IMR-90 (cell line): ENCODE data around the gene ARHGEF4. TPM values are rescaled to one million over a fixed set of nuclear protein-coding genes. Genes with fewer than 3 reads are reported as not detected.

Experiments
- ATAC-seq: fragments of 200-7000 bp; cut with Tn5 transposase; 2 replicates; pipeline ENCODE4 v1.9.1; 2020; ENCODE audit warnings: low read depth, mild to moderate bottlenecking, moderate library complexity
- BruUV-seq: library from RNA; stranded (reverse); fragments of 400-500 nt; replicated peaks from 2 replicates; lab custom pipeline; 2021; lab: Mats Ljungman, UMichigan
- CTCF ChIA-PET: fragments of 300-600 bp; formaldehyde crosslinking; extraction: SDS; loops from one replicate; lab custom pipeline; 2021; ENCODE audit warnings: antibody characterized with exemption; lab: Yijun Ruan, JAX
- POLR2A ChIA-PET: fragments of 300-600 bp; sonication (Branson Sonifier 250); formaldehyde crosslinking; loops from one replicate; lab custom pipeline; 2022; ENCODE audit warnings: antibody characterized with exemption; ENCODE audit not compliant: unreplicated experiment; lab: Charles Lee
- DNase-seq: peaks from one replicate; pipeline ENCODE4 v3.0.0; 2013
- H2AFZ ChIP-seq: replicated peaks from 2 replicates; pipeline ENCODE3; 2013; ENCODE audit warnings: low read length, mild to moderate bottlenecking; ENCODE audit not compliant: poor library complexity
- H2AK5ac ChIP-seq: 2 replicates; pipeline ENCODE4 v1.6.1; 2013; ENCODE audit warnings: low read depth, low read length, inconsistent platforms
- H2AK9ac ChIP-seq: replicated peaks from 2 replicates; pipeline ENCODE3; 2013; ENCODE audit warnings: mild to moderate bottlenecking, low read depth, low read length, moderate library complexity; ENCODE audit not compliant: poor library complexity
- H2BK120ac ChIP-seq: 2 replicates; pipeline ENCODE4 v1.6.1; 2013; ENCODE audit warnings: low read depth, low read length, inconsistent platforms
- H2BK15ac ChIP-seq: 3 replicates; pipeline ENCODE4 v1.6.1; 2013; ENCODE audit warnings: low read depth, low read length, inconsistent platforms
- H2BK20ac ChIP-seq: 2 replicates; pipeline ENCODE4 v1.6.1; 2013; ENCODE audit warnings: low read depth, mild to moderate bottlenecking, inconsistent platforms, low read length, moderate library complexity
- H2BK5ac ChIP-seq: 2 replicates; pipeline ENCODE4 v1.6.1; 2013; ENCODE audit warnings: mild to moderate bottlenecking, low read depth, low read length, inconsistent platforms; ENCODE audit not compliant: poor library complexity, severe bottlenecking
- H3K14ac ChIP-seq: replicated peaks from 2 replicates; pipeline ENCODE4 v1.6.1; 2013; ENCODE audit warnings: low read depth, low read length, inconsistent platforms
- H3K18ac ChIP-seq: 2 replicates; pipeline ENCODE4 v1.6.1; 2013; ENCODE audit warnings: low read depth, low read length, control low read depth
- H3K23ac ChIP-seq: 2 replicates; pipeline ENCODE4 v1.6.1; 2013; ENCODE audit warnings: low read depth, low read length, inconsistent platforms
- H3K27ac ChIP-seq: 2 replicates; pipeline ENCODE4 v1.5.1; 2013; ENCODE audit warnings: mild to moderate bottlenecking, control low read depth, low read length; ENCODE audit not compliant: insufficient read depth
- H3K27me3 ChIP-seq: 2 replicates; pipeline ENCODE4 v1.6.1; 2013; ENCODE audit warnings: low read length; ENCODE audit not compliant: control insufficient read depth, insufficient read depth
- H3K36me3 ChIP-seq: 2 replicates; pipeline ENCODE4 v1.6.1; 2013; ENCODE audit warnings: low read length, mixed read lengths; ENCODE audit not compliant: control insufficient read depth, insufficient read depth
- H3K4ac ChIP-seq: 2 replicates; pipeline ENCODE4 v1.6.1; 2013; ENCODE audit warnings: low read depth, low read length, inconsistent platforms
- H3K4me1 ChIP-seq: 2 replicates; pipeline ENCODE4 v1.6.1; 2013; ENCODE audit warnings: low read length, mixed read lengths; ENCODE audit not compliant: control insufficient read depth, insufficient read depth
- H3K4me2 ChIP-seq: 2 replicates; pipeline ENCODE4 v1.6.1; 2013; ENCODE audit warnings: low read depth, mild to moderate bottlenecking, control low read depth, low read length, moderate library complexity
- H3K4me3 ChIP-seq: 2 replicates; pipeline ENCODE4 v1.5.1; 2013; ENCODE audit warnings: low read depth, mild to moderate bottlenecking, control low read depth, low read length, moderate library complexity; ENCODE audit not compliant: insufficient read depth
- H3K56ac ChIP-seq: 2 replicates; pipeline ENCODE4 v1.6.1; 2013; ENCODE audit warnings: low read length, inconsistent platforms; ENCODE audit not compliant: insufficient read depth; ENCODE audit errors: extremely low read depth
- H3K79me1 ChIP-seq, 2 experiments: 2 replicates each; pipeline ENCODE4 v1.6.1; 2013; ENCODE audit warnings: low read length in 2 of 2, inconsistent platforms in 1 of 2, low read depth in 1 of 2
- H3K9ac ChIP-seq: 2 replicates; pipeline ENCODE4 v1.6.1; 2013; ENCODE audit warnings: low read depth, low read length, control low read depth
- H3K9me1 ChIP-seq: 2 replicates; pipeline ENCODE4 v1.6.1; 2013; ENCODE audit warnings: low read length, inconsistent platforms; ENCODE audit not compliant: insufficient read depth
- H3K9me3 ChIP-seq: 2 replicates; pipeline ENCODE4 v1.6.1; 2013; ENCODE audit warnings: low read length; ENCODE audit not compliant: control insufficient read depth, insufficient read depth
- H4K20me1 ChIP-seq: 2 replicates; pipeline ENCODE4 v1.6.1; 2013; ENCODE audit warnings: low read length, inconsistent platforms; ENCODE audit not compliant: insufficient read depth
- H4K5ac ChIP-seq: 2 replicates; pipeline ENCODE4 v1.6.1; 2013; ENCODE audit warnings: mild to moderate bottlenecking, low read depth, low read length, control low read depth
- H4K8ac ChIP-seq, 2 experiments: 2 replicates each; pipeline ENCODE4 v1.6.1; 2013; ENCODE audit warnings: low read depth in 2 of 2, low read length in 2 of 2, control low read depth in 1 of 2, inconsistent platforms in 1 of 2
- H4K91ac ChIP-seq: 2 replicates; pipeline ENCODE4 v1.6.1; 2013; ENCODE audit warnings: low read depth, low read length, inconsistent platforms; ENCODE audit not compliant: insufficient read depth
- BHLHE40 ChIP-seq: fragments of 150-350 bp; IDR thresholded peaks from 2 replicates; pipeline ENCODE4 v1.6.1; 2016; ENCODE audit warnings: mild to moderate bottlenecking, low read depth, low read length
- CEBPB ChIP-seq: IDR thresholded peaks from 2 replicates; pipeline ENCODE4 v1.6.1; 2012; ENCODE audit warnings: low read depth, low read length, improper control_type of control experiment
- CTCF ChIP-seq: conservative IDR thresholded peaks from 2 replicates; pipeline ENCODE4 v1.5.1; 2012; ENCODE audit warnings: mild to moderate bottlenecking, low read depth, low read length, improper control_type of control experiment
- ELK1 ChIP-seq: fragments of 150-350 bp; IDR thresholded peaks from 2 replicates; pipeline ENCODE4 v1.6.1; 2016; ENCODE audit warnings: low read depth, mild to moderate bottlenecking, low read length, moderate library complexity, borderline replicate concordance
- FOS ChIP-seq: fragments of 150-350 bp; IDR thresholded peaks from 2 replicates; pipeline ENCODE4 v1.6.1; 2016; ENCODE audit warnings: low read depth, low read length
- MAZ ChIP-seq: IDR thresholded peaks from 2 replicates; pipeline ENCODE4 v1.6.1; 2012; ENCODE audit warnings: low read depth, mild to moderate bottlenecking, low read length, improper control_type of control experiment, moderate library complexity, borderline replicate concordance
- MXI1 ChIP-seq: IDR thresholded peaks from 2 replicates; pipeline ENCODE4 v1.6.1; 2012; ENCODE audit warnings: low read depth, mild to moderate bottlenecking, low read length, moderate library complexity, borderline replicate concordance
- POLR2A ChIP-seq: IDR thresholded peaks from 2 replicates; pipeline ENCODE4 v1.6.1; 2012; ENCODE audit warnings: mild to moderate bottlenecking, low read depth, low read length
- RAD21 ChIP-seq: IDR thresholded peaks from 2 replicates; pipeline ENCODE4 v1.6.1; 2012; ENCODE audit warnings: low read length, improper control_type of control experiment
- RCOR1 ChIP-seq: IDR thresholded peaks from 2 replicates; pipeline ENCODE4 v1.6.1; 2012; ENCODE audit warnings: mild to moderate bottlenecking, low read length, improper control_type of control experiment; ENCODE audit not compliant: insufficient replicate concordance
- SMC3 ChIP-seq: fragments of 150-350 bp; IDR thresholded peaks from 2 replicates; pipeline ENCODE4 v1.6.1; 2016; ENCODE audit warnings: low read depth, mild to moderate bottlenecking, antibody characterized with exemption, low read length, moderate library complexity
- USF2 ChIP-seq: fragments of 150-350 bp; IDR thresholded peaks from 2 replicates; pipeline ENCODE4 v1.6.1; 2017; ENCODE audit warnings: mild to moderate bottlenecking, antibody characterized with exemption, low read length, low read depth
- WGBS, 2 experiments: methylation state at CpG; one replicate each; pipeline versions ENCODE4 v1.1.5 to v1.1.7; 2013; ENCODE audit warnings: missing lambda C conversion rate in 2 of 2; ENCODE audit not compliant: insufficient read length in 1 of 2; ENCODE audit errors: extremely low coverage in 2 of 2; 5-methylcytosine and 5-hydroxymethylcytosine counted together
- dilution Hi-C: fragments of 300-500 bp; cut with HindIII; formaldehyde crosslinking; loops from one replicate; pipeline ENCODE4 v1.14.3; 2018; ENCODE audit warnings: low sequenced_read_pairs; ENCODE audit not compliant: unreplicated experiment
- in situ Hi-C: fragments of 300-500 bp; cut with MboI; formaldehyde crosslinking; loops from 3 replicates; pipeline ENCODE4 v1.14.3; 2019; ENCODE audit warnings: low sequenced_read_pairs, inconsistent platforms, mixed read lengths
- intact Hi-C: fragments of 100-400 bp; cut with micrococcal nuclease; formaldehyde crosslinking; loops from 2 replicates; pipeline ENCODE4 v1.10.0; 2022
- polyA plus RNA-seq, 3 experiments: library from polyadenylated mRNA; depleted of rRNA; stranded (reverse); fragments of >200 nt; gene quantifications; 2 replicates each; pipeline ENCODE4 v1.2.3, GENCODE V29; 2012; ENCODE audit warnings: low replicate concordance in 1 of 3
- total RNA-seq: library from RNA; depleted of rRNA; stranded (reverse); fragments of >200 nt; gene quantifications from 2 replicates; pipeline ENCODE4 v1.2.3, GENCODE V29; 2012

Gene ARHGEF4
- total and polyA plus RNA-seq, 2 of the 4 experiments (the other 2 are of a cell fraction) = 2.7 to 5.0 TPM

- no peak overlapping the region for H3K27ac ChIP-seq
- no peak overlapping the region for H2BK5ac ChIP-seq
- H2AK5ac ChIP-seq = no peak overlapping the region
- in situ Hi-C loops = no loop called here
- no TSS peak for BruUV-seq
- POLR2A ChIA-PET = no interaction called here
- no peak overlapping the region for H3K4ac ChIP-seq
- no peak overlapping the region for H3K9ac ChIP-seq
- H3K27me3 ChIP-seq = no peaks in the 10 kb centered on the region
- dilution Hi-C loops = no loop called here
- H2AFZ ChIP-seq = no peak overlapping the region
- H3K4me1 ChIP-seq = peaks cover 4% of the 10 kb centered on the region; the same call in 1 of the 2 replicates
- H4K5ac ChIP-seq = no peak overlapping the region
- H3K9me3 ChIP-seq = no peaks in the 10 kb centered on the region
- H2BK15ac ChIP-seq = no peak overlapping the region
- H4K20me1 ChIP-seq = peaks cover 62% of the 10 kb centered on the region
- no peak overlapping the region for H2AK9ac ChIP-seq
- H2BK20ac ChIP-seq = no peak overlapping the region
- H4K91ac ChIP-seq = no peak overlapping the region
- no peak overlapping the region for H3K18ac ChIP-seq
- WGBS, 2 experiments = 100% methylated on average over 1 of the region's 4 CpGs; no CpG with 5 or more reads in 1 of the 2 experiments
- DNase-seq (no peak), ATAC-seq (no peak)
- no peak overlapping the region for H3K4me3 ChIP-seq
- peaks cover 39% of the 10 kb centered on the region for H3K36me3 ChIP-seq
- no peak overlapping the region for H3K4me2 ChIP-seq
- peaks cover 17% of the 10 kb centered on the region for H3K9me1 ChIP-seq
- H4K8ac ChIP-seq = no peak overlapping the region
- H2BK120ac ChIP-seq = no peak overlapping the region
- CTCF ChIA-PET = interaction anchor here (0.7 kb wide), 1 partner anchor 12 kb away, joined by 3 read pairs; no protein-coding TSS in a partner anchor
- intact Hi-C loops = no loop called here
- H3K14ac ChIP-seq = no peak overlapping the region
- TF ChIP-seq CTCF = no peak
- no peak for TF ChIP-seq POLR2A
- TF ChIP-seq MAZ = no peak
- TF ChIP-seq ELK1 = no peak
- no peak for TF ChIP-seq USF2
- no peak for TF ChIP-seq SMC3
- no peak for TF ChIP-seq RCOR1
- no peak for TF ChIP-seq RAD21
- no peak for TF ChIP-seq CEBPB
- TF ChIP-seq FOS = no peak
- TF ChIP-seq MXI1 = no peak
- no peak for TF ChIP-seq BHLHE40
- H3K79me1 ChIP-seq = peaks cover 28 to 66% of the 10 kb centered on the region in 2 experiments
- no peak overlapping the region for H3K23ac ChIP-seq
- no peak overlapping the region for H3K56ac ChIP-seq
Observed at GRCh38 chr2:131081190-131081589, 244.5 kb downstream of the ARHGEF4 start.
